PC-3 (cell line): ENCODE measurements around the gene CALB2.

Experiments
- CTCF ChIP-seq: fragments of 300-600 bp; sonication (generic); conservative IDR thresholded peaks from 2 replicates; pipeline ENCODE4 v1.5.1; 2017; ENCODE audit warnings: antibody characterized with exemption, low read depth, mild to moderate bottlenecking, low read length
- EZH2 ChIP-seq: fragments of 300-600 bp; sonication (generic); IDR thresholded peaks from one replicate; pipeline ENCODE4 v1.6.1; 2017; ENCODE audit warnings: antibody characterized with exemption, mild to moderate bottlenecking, low read length; ENCODE audit not compliant: unreplicated experiment
- EZH2phosphoT487 ChIP-seq: fragments of 300-600 bp; sonication (generic); IDR thresholded peaks from 2 replicates; pipeline ENCODE4 v1.6.1; 2018; ENCODE audit warnings: mild to moderate bottlenecking, antibody characterized with exemption, low read length, borderline replicate concordance

- no peak for TF ChIP-seq EZH2
- TF ChIP-seq CTCF = no peak
- no peak for TF ChIP-seq EZH2phosphoT487
Observed at GRCh38 chr16:71383054-71383773, 24.7 kb downstream of the CALB2 start.
